GM12873 (cell line): ENCODE data around the gene NOSTRIN.

ENCODE experiments used
- CTCF ChIP-seq: IDR thresholded peaks from 2 replicates; pipeline ENCODE4 v1.5.1; 2012; ENCODE audit warnings: low read depth, mild to moderate bottlenecking, moderate library complexity, low read length, control low read depth; ENCODE audit not compliant: insufficient read depth; ENCODE audit errors: missing control alignments

NOSTRIN gene

DNA sequence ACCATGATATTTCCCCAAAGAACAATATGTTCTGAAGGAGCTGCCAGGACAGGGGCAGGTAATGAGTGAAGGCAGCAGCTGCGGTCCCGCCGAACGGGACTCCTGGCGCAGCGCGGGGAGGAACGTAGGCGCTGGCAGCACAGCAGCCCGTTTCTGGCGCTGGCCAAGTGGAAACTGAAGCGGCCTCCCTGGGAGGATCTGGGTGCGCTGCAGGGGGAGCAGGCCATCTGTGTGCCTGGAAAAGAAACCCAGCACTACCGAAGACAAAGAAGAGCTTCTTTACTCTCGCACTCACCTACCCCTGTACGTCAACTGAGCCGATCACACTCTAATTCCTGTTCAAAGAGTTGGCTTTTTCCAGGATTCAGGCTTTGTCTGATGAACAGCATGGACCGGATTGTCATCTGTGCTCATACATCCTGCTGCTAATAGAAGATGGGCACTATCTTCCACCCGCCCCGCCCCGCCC is 110.5 kb downstream of the NOSTRIN start:
- no peak for TF ChIP-seq CTCF

DNA sequence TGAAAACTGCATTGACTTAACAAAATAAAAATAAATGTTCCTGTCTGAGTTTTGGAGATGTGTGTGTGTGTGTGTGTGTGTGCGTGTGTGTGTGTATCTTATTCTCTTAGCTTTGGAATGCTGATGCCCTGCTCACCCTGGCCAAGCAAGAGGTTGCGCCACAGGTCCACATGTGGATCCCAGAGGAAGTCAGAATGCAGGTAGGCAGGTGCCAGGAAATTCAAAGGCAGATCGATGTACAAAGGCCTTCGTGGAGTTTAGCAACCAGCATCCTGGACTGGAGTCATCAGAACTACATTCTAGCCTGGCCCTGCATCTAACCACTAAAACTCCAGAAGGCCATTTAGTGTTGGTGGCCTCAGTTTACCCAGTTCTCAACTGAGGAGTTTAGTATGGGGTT is 111.1 kb downstream of the NOSTRIN start:
- TF ChIP-seq CTCF = no peak
